ENCODE results near the gene HNRNPLL.
A peak's percentile ranks its signal among the peaks of the same experiment; 100 is the strongest.

HNRNPLL gene

DNA sequence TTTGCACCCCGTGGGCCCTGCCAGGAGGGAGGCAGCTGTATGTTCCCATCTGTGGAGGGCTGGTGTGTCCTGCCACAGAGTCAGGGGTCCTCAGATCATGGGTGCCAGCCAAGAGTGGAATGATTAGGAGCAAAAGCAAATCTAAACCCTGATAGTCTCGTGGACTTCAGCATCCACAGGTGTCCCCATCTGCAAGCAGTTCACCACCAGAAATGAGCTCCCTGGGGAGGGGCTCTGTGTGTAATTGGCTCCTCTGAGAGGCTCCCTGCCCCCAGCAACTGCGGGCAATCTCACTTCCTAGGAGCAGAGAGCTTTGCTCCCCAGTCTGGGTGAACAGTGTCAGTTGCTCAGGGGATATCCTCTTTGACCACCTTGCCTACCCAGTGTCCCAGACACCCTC lies 78.1 kb downstream of the HNRNPLL start:
- no peak for DNase-seq

DNA sequence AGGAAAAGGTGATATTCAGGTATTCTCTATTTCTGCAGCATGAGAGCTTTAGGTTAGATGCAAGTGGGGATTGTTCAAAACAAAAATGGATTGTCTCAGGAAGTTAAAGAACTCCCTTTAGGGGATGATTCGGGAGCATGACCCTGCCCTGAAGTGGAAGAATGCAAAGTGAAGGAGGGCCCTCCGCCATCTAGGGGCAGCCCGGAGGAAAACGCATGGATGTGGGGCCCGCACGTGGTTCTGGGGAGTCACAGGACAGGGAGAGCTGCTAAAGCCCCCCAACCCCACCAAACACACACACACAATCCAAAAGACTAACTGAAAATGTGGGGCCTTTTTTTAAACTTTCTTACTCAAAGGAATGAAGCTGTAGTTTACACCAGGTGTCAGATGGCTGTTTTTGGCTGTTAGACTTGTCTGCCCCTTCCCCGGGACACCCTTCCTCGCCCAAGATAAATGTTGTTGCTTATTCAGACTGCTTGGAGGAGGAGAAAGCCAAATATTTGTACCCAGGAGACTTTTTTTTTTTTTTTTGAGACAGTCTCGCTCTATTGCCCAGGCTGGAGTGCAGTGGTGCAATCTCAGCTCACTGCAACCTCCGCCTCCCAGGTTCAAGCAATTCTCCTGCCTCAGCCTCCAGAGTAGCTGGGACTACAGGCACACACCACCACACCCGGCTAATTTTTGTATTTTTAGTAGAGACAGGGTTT lies 78.8 kb downstream of the HNRNPLL start:
- peak; percentile 12 for DNase-seq

DNA sequence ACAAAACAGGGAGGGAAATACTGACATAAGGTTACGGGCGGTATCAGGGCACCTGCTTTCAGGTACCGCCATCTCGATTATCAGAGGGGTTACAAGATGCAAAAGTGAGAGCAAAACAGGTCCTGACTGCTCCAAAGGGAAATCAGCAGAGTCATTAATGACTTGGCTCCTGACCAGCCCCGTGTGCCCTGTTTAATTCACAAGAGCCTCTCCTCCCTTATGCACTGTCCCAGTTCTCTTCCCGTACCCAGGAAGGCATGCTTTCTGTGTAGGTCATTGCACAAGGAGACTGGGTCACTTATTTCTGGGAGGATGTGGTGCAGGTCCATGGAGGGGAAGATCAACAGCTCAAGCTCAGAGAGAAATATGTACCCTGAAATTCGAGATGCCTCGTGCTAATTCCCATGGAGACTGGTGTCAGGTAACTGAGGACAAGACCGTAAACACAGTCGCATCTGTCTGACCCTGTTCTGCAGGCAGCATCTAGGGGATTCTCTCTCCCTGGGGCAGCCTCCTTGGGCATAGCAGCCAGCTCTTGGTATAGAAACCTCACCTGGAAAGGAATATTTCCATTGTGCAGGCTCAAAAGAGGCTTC lies 79.9 kb downstream of the HNRNPLL start:
- peak; percentile 13 for DNase-seq

DNA sequence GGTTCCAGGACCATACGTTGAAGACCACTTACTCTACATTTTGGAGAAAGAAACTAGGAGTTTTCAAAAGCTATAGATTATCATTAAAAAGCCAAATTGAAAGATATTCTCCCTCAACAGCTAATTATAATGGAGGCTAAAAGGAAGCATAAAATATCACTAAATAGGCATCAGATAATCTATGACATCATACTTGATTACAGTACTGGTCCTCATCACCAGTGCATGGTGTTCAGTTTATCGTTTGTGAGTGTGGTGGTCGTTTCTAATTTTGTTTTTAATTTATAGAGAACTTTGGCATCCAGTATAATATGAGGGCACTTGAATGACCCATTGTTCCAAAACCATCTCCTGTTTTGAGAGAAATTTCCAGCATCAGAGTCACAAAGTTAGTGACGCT lies 80.9 kb downstream of the HNRNPLL start:
- no peak for DNase-seq

DNA sequence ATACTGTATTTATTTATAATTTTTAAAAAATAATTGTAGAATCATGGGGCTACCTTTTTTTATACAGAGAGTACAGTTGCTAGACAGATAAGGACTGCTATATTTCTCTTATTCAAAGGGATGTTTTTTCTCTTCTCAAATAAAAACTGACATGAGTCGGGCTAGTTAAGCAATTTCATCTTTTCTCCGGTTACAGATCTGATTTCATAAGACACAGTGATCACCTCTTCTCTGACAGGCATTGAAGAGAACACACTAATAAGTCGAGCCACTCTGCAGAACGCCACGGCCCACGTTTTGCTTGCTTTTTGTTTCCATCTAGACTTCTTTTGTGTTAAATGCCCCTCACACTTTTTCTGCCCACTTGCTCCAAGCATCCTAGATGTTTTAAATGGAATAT lies 85.4 kb downstream of the HNRNPLL start:
- no peak for DNase-seq

DNA sequence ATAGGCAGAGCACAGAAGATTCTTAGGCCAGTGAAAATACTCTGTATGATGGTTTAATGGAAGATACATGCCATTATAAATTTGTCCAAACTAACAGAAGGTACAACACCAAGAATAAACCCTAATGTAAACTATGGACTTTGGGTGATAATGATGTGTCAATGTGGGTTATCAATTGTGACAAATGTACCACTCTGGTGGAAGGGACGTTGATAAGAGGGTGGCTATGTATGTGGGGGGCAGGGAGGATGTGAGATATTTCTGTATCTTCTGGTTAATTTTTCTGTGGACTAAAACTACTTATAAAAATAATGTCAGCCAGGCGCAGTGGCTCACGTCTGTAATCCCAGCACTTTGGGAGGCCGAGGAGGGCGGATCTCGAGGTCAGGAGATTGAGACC lies 86.2 kb downstream of the HNRNPLL start:
- no peak for DNase-seq

DNA sequence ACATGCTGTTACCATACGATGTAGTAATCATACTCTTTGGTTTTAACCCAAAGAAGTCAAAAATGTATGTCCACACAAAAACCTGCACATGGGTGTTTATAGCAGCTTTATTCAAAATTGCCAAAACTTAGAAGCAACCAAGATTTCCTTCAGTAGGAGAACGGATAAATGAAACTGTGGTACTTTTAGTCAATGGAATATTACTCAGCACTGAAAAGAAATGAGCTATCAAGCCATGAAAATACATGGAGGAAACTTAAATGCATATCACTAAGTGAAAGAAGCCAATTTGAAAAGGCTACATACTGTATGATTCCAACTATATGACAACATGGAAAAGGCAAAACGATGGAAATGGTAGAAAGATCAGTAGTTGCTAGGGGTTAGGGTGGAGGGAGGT lies 86.6 kb downstream of the HNRNPLL start:
- DNase-seq, result no peak

DNA sequence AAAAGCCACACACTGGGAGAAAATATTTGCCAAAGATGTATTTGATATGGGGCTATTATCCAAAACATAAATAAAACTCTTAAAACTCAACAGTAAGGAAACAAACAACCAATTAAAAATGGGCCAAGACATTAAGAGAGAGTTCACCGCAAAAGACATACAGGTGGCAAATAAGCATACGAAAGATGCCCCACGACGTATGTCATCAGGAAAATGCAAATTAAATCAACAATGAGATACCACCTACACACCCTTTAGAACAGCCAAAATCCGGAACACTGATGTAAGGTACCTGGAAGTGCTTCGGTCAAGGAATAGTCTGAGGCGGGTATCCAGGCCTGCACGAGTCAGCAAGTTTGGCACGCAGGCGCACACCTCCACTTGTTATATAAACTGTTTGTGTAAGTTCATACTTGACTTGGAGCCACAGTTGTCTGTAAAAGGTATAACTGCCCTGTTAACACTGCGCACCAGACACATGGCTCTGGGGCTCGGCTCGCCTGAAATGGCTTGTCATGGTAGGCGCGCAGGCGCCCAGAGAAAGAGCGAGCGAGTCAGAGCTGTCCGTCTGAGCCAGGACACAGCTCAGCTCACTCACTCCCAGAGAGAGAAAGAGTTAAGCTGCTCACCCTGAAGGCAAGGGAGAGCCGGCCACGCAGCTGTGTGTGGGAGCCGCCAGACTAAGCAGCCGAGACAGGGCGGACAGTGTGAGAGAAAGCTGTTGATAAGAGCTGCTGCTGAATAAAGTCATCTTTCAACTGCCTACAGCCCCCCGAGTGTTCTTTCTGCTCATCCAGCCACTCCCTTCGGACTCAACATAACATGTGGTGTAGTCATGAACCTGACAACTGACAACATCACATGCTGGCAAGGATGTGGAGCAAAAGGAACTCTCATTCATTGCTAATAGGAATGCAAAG lies 87.3 kb downstream of the HNRNPLL start:
- DNase-seq, result no peak

DNA sequence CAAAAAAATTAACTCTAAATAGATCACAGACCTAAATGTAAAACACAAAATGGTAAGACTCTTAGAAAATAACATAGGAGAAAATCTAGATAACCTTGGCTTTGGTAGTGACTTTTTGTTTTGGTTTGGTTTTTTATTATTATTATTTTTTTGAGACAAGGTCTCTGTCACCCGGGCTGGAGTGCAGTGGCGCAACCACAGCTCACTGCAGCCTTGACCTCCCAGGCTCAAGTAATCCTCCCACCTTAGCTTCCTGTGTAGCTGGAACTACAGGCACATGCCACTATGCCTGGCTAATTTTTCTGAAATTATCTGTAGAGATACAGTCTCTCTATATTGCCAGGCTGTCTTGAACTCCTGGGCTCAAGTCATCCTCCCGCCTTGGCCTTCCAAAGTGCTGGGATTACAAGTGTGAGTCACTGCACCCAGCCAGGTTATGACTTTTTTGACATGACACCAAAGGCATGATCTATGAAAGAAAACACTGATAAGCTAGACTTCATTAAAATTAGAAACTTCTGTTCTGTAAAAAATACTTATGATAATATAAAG lies 88.0 kb downstream of the HNRNPLL start:
- no peak for DNase-seq

DNA sequence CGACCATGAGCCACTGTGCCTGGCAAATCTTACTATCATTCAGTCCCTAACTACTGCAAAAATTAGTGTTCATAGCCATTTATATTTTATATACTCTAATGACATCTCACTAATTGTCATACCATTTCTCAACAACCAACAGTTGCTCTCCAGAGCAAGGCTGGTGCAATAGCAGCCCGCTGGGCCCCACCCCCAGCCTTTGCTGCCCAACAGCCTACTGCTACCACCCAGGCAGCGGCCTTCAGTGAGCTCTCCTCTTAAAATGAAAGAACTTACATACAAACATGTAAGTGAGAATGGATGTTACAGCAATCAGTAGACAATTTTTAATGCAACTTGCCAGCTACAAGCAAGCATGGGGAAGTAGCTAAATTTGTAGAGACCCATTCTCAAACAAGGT lies 90.5 kb downstream of the HNRNPLL start:
- DNase-seq, result no peak
